Neural crest cell (in vitro differentiated cells): ENCODE measurements around the gene LIG3. TPM values are rescaled to one million over a fixed set of nuclear protein-coding genes. Genes with fewer than 3 reads are reported as not detected.

Experiments used
- DNase-seq: peaks from one replicate; pipeline ENCODE4 v3.0.0; 2021; ENCODE audit warnings: low read depth, mixed read lengths, low spot score
- H3K27ac Mint-ChIP-seq: one replicate; pipeline ENCODE4 v1.8.0; 2021; ENCODE audit warnings: mild to moderate bottlenecking, mixed read lengths; ENCODE audit not compliant: unreplicated experiment
- H3K27me3 Mint-ChIP-seq: 2 replicates; pipeline ENCODE4 v1.8.0; 2021; ENCODE audit warnings: low read depth, mild to moderate bottlenecking, mixed read lengths
- H3K36me3 Mint-ChIP-seq: 2 replicates; pipeline ENCODE4 v1.8.0; 2021; ENCODE audit warnings: low read depth, mild to moderate bottlenecking, mixed read lengths
- H3K4me1 Mint-ChIP-seq: 2 replicates; pipeline ENCODE4 v1.8.0; 2021; ENCODE audit warnings: mixed read lengths
- H3K4me3 Mint-ChIP-seq: one replicate; pipeline ENCODE4 v1.8.0; 2021; ENCODE audit warnings: mild to moderate bottlenecking, mixed read lengths
- H3K9me3 Mint-ChIP-seq: 2 replicates; pipeline ENCODE4 v1.8.0; 2021; ENCODE audit warnings: mixed read lengths
- CTCF ChIP-seq: fragments of 200-600 bp; sonication (generic); conservative IDR thresholded peaks from 2 replicates; pipeline ENCODE4 v1.5.0; 2021; ENCODE audit warnings: antibody characterized with exemption, mild to moderate bottlenecking
- total RNA-seq: library from RNA; stranded (reverse); gene quantifications from 2 replicates; pipeline ENCODE4 v1.2.1, GENCODE V29; 2021

Gene LIG3
- total RNA-seq, 1 donor from 2014 or later = 110 TPM

GRCh38 chr17:34981538-34982241 is 1.4 kb downstream of the LIG3 start:
- peak overlapping the region; percentile 91 for H3K27ac Mint-ChIP-seq
- H3K4me1 Mint-ChIP-seq = peaks cover 50% of the 10 kb centered on the region
- no peaks in the 10 kb centered on the region for H3K27me3 Mint-ChIP-seq
- no peak for DNase-seq
- H3K4me3 Mint-ChIP-seq = peak overlapping the region; percentile 96
- no peaks in the 10 kb centered on the region for H3K9me3 Mint-ChIP-seq
- H3K36me3 Mint-ChIP-seq = peaks cover 11% of the 10 kb centered on the region
- no peak for TF ChIP-seq CTCF

DNA sequence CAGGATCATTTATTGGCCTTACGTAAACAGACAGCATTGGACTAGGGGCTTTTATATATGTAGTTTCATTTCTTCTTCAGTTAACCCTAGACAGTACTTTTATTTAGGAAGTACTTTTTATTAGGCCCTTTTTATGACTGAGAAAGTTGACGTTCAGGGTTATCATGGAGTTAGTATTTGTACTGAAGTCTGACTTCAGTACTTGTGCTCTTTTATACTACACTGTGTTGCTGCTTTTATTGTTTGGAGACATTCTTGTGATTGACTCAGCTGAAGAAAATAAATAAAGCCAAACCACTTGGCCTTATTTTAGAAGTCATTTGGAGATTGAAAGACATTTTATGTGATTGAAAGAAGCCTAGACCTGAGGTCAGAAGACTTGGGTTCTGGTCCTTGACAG is 6.9 kb downstream of the LIG3 start:
- Mint-ChIP-seq H3K27me3 (no peaks in the 10 kb centered on the region), H3K4me3 (no peak overlapping the region), H3K36me3 (peaks cover 13% of the 10 kb centered on the region), H3K9me3 (no peaks in the 10 kb centered on the region), H3K4me1 (peaks cover 27% of the 10 kb centered on the region), H3K27ac (no peak overlapping the region)
- DNase-seq = no peak
- no peak for TF ChIP-seq CTCF

- Mint-ChIP-seq H3K36me3 (peaks cover 9% of the 10 kb centered on the region), H3K27ac (no peak overlapping the region), H3K27me3 (no peaks in the 10 kb centered on the region), H3K4me1 (peaks cover 15% of the 10 kb centered on the region), H3K9me3 (no peaks in the 10 kb centered on the region), H3K4me3 (no peak overlapping the region)
- TF ChIP-seq CTCF = no peak
- no peak for DNase-seq
Observed at GRCh38 chr17:34988644-34989043, 8.3 kb downstream of the LIG3 start.

DNA sequence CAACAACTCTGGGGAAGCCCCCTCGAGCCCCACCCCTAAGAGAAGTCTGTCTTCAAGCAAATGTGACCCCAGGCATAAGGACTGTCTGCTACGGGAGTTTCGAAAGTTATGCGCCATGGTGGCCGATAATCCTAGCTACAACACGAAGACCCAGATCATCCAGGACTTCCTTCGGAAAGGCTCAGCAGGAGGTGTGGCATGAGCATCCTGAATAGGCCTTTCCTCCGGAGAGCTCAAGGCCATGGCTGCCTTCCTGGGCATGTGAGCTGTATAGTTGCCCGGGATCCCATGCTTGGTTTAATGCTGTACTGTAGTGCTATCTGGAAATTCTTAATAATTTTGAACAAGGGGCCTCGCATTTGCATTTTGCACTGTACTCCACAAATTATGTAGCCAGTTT is 9.2 kb downstream of the LIG3 start:
- Mint-ChIP-seq H3K4me3 (no peak overlapping the region), H3K4me1 (peaks cover 7% of the 10 kb centered on the region), H3K36me3 (peaks cover 9% of the 10 kb centered on the region), H3K9me3 (no peaks in the 10 kb centered on the region), H3K27ac (no peak overlapping the region), H3K27me3 (no peaks in the 10 kb centered on the region)
- no peak for TF ChIP-seq CTCF
- DNase-seq = no peak

DNA sequence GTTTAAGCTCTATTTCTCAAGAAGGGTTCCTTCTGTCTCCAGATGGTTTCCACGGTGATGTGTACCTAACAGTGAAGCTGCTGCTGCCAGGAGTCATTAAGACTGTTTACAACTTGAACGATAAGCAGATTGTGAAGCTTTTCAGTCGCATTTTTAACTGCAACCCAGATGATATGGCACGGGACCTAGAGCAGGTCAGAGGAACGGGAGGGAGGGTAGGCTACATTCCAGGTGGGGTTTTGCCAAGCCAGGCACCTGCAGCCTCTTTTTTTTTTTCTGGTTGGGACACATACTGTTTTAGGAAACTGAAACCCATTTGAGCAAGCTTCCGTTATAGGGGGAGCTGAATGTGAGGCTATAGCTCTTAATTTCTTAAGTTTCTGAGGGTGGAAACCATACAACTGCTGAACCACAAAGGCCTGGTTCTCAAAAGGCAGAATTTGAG is 10.6 kb downstream of the LIG3 start:
- Mint-ChIP-seq H3K4me3 (no peak overlapping the region), H3K9me3 (no peaks in the 10 kb centered on the region), H3K27me3 (no peaks in the 10 kb centered on the region), H3K36me3 (peaks cover 9% of the 10 kb centered on the region), H3K4me1 (no peaks in the 10 kb centered on the region), H3K27ac (no peak overlapping the region)
- no peak for DNase-seq
- no peak for TF ChIP-seq CTCF
